Heart left ventricle (tissue), 16 donors: ENCODE results near the gene FAM240A. TPM values are rescaled to one million over a fixed set of nuclear protein-coding genes. Genes with fewer than 3 reads are reported as not detected.

ENCODE experiments used
- ATAC-seq, 4 donors: fragments of 200-7000 bp; cut with Tn5 transposase; one replicate each; pipeline ENCODE4 v1.9.1; 2020 to 2022; ENCODE audit warnings: moderate library complexity in 4 of 4, mild to moderate bottlenecking in 3 of 4, moderate number of reproducible peaks in 1 of 4
- DNase-seq, 5 donors: peaks; one replicate each; pipeline ENCODE4 v3.0.0-alpha.2; 2020
- H3K27ac ChIP-seq, 12 donors: fragments of 200-600 bp; sonication (generic) in 4 of 12; one replicate each; pipeline versions ENCODE4 v1.5.0 to v1.8.0; 2016 to 2022; ENCODE audit warnings: mild to moderate bottlenecking in 2 of 12
- H3K27me3 ChIP-seq, 9 donors: fragments of 200-600 bp; sonication (generic) in 2 of 9; one replicate each; pipeline versions ENCODE4 v1.5.1 to v1.8.0; 2016 to 2022; ENCODE audit warnings: mild to moderate bottlenecking in 3 of 9
- H3K36me3 ChIP-seq, 9 donors: fragments of 200-600 bp; sonication (generic) in 2 of 9; one replicate each; pipeline versions ENCODE4 v1.5.0 to v1.8.0; 2018 to 2022; ENCODE audit warnings: mild to moderate bottlenecking in 2 of 9
- H3K4me1 ChIP-seq, 12 donors: fragments of 200-600 bp; sonication (generic) in 4 of 12; one replicate each; pipeline versions ENCODE4 v1.5.0 to v1.8.0; 2016 to 2022; ENCODE audit warnings: mild to moderate bottlenecking in 3 of 12
- H3K4me3 ChIP-seq, 12 donors: fragments of 200-600 bp; sonication (generic) in 4 of 12; one replicate each; pipeline versions ENCODE4 v1.5.0 to v1.8.0; 2017 to 2022; ENCODE audit warnings: mild to moderate bottlenecking in 9 of 12, moderate library complexity in 4 of 12
- H3K9me3 ChIP-seq, 12 donors: fragments of 200-600 bp; sonication (generic) in 4 of 12; one replicate each; pipeline versions ENCODE4 v1.5.0 to v1.8.0; 2016 to 2022; ENCODE audit warnings: mild to moderate bottlenecking in 1 of 12
- POLR2A ChIP-seq, 2 donors: fragments of 450-650 bp; IDR thresholded peaks; one replicate each; pipeline ENCODE4 v1.6.1; 2017; ENCODE audit warnings: antibody characterized with exemption in 2 of 2, mild to moderate bottlenecking in 2 of 2, moderate library complexity in 2 of 2
- WGBS, 4 donors: extraction: QIAGEN DNeasy Blood & Tissue Kit in 2 of 4; methylation state at CpG; one replicate each; pipeline versions ENCODE4 v1.1.5 to v1.1.7; 2013 to 2018; 5-methylcytosine and 5-hydroxymethylcytosine counted together
- intact Hi-C, 10 donors: fragments of 100-400 bp; cut with DNase I; formaldehyde crosslinking; loops; one replicate each; pipeline versions ENCODE4 v1.11.1 to v1.14.2; 2022
- polyA plus RNA-seq, 2 donors: library from polyadenylated mRNA; stranded (reverse); fragments of 200-250 nt; gene quantifications; one replicate each; pipeline ENCODE4 v1.2.3, GENCODE V29; 2013
- total RNA-seq, 9 donors: library from RNA; depleted of rRNA in 2 of 9; stranded (reverse); fragments of >200 nt in 2 of 9; fragmentation: NEBNext Ultra II Directional in 3 of 9; extraction: Animal tissue kit (Norgen Biotek cat#: 25700) in 3 of 9; gene quantifications; one replicate each; pipeline versions ENCODE4 v1.1.0 to v1.2.4, GENCODE V29; 2016 to 2023
- TF ChIP-seq, protein P1 (sequence below), 12 donors: fragments of 200-600 bp; sonication (generic) in 4 of 12; IDR thresholded peaks; one replicate each; pipeline versions ENCODE4 v1.5.0 to v1.8.0; 2018 to 2022; ENCODE audit warnings: antibody characterized with exemption in 12 of 12, mild to moderate bottlenecking in 5 of 12
- donor health status: ischemic (EF 13 %, LVEDD 7.1; RV severe dilation, severe dysfunction).
- donor health status: healthy with polysubstance abuse.
- donor health status: DM: no; HTN: yes; CAD: no.
- donor health status: DM: no; HTN: no; CAD: no.
- donor health status: ischemic (EF 25% LVEDD 6.9; RV normal size, moderate dysfunction).
- donor health status: ischemic (EF 25% LVEDD 5.7; RV mildly dilated, moderate dysfunction).
- donor health status: healthy.
- donor health status: DM: yes; HTN: yes; CAD: no.
- donor health status: ischemic (EF 35%, LVEDD 5.7; RV mildly dilated, moderate dysfunction).
- donor health status: nonischemic (EF 11% LVEDD 7.7; RV severe dilation, severe dysfunction).
- donor health status: DM: yes; HTN: yes; CAD: no.
- donor health status: PGD.
- donor health status: ischemic (EF 29% LVEDD 5.4; RV normal size, mild dysfunction).
- donor health status: nonischemic (EF 23%, LVEDD 6.1; RV moderate dilation, normal function).

Gene FAM240A
- total and polyA plus RNA-seq, 11 donors = not detected

DNA sequence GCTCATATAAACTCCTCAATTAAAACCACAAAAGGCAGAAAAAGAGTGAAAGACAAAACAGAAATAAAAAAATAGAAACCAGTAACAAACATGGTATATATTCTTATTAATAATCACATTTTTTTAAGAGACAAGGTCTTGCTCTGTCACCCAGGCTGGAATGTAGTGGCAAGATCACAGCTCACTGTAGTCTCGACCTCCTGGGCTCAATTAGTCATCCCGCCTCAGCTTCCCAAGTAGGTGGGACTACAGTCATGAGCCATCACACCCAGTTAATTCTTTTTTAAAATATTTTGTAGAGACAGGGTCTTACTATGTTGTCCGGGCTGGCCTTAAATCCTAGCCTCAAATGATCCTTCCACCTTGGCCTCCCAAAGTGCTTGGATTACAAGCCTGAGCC is 37.1 kb downstream of the FAM240A start:
- 86 to 94% (median 90%) methylated on average over 3 of the region's 3 CpGs for WGBS, 4 donors
- ATAC-seq (no peak), DNase-seq (no peak)
- peaks cover 0 to 6% (median 0%) of the 10 kb centered on the region in 12 donors for H3K4me1 ChIP-seq
- no peaks in the 10 kb centered on the region for H3K36me3 ChIP-seq
- intact Hi-C loops = no loop called here
- H3K9me3 ChIP-seq = peaks cover 0 to 12% (median 0%) of the 10 kb centered on the region in 12 donors
- H3K4me3 ChIP-seq = no peak overlapping the region
- TF ChIP-seq POLR2A (IDR thresholded peaks at IDR 0.05) = no peak
- TF ChIP-seq, protein P1, sequence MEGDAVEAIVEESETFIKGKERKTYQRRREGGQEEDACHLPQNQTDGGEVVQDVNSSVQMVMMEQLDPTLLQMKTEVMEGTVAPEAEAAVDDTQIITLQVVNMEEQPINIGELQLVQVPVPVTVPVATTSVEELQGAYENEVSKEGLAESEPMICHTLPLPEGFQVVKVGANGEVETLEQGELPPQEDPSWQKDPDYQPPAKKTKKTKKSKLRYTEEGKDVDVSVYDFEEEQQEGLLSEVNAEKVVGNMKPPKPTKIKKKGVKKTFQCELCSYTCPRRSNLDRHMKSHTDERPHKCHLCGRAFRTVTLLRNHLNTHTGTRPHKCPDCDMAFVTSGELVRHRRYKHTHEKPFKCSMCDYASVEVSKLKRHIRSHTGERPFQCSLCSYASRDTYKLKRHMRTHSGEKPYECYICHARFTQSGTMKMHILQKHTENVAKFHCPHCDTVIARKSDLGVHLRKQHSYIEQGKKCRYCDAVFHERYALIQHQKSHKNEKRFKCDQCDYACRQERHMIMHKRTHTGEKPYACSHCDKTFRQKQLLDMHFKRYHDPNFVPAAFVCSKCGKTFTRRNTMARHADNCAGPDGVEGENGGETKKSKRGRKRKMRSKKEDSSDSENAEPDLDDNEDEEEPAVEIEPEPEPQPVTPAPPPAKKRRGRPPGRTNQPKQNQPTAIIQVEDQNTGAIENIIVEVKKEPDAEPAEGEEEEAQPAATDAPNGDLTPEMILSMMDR (IDR thresholded peaks at IDR 0.05) = no peak
- no peak overlapping the region for H3K27ac ChIP-seq
- no peaks in the 10 kb centered on the region for H3K27me3 ChIP-seq

DNA sequence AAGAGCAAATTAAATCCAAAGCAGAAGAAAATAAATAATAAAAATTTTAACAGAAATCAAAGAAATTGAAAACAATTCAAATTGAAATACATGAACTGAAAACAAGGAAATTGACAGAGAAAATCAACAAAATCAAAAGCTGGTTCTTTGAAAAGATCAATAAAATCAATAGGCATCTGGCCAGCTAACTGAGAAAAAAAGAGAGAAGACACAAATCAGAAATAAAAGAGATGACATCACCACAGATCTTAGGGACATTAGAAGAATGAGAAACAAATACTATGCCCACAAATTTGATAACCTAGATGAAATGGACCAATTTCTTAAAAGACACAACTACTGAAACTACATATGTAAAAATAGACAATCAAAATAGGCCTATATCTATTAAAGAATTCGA is 38.8 kb downstream of the FAM240A start:
- H3K27me3 ChIP-seq = no peaks in the 10 kb centered on the region
- H3K4me3 ChIP-seq = no peak overlapping the region
- TF ChIP-seq, protein P1 (IDR thresholded peaks at IDR 0.05) = no peak
- no peak for ATAC-seq
- H3K36me3 ChIP-seq = no peaks in the 10 kb centered on the region
- no peak overlapping the region for H3K27ac ChIP-seq
- H3K9me3 ChIP-seq = peaks cover 0 to 12% (median 0%) of the 10 kb centered on the region in 12 donors
- intact Hi-C loops = no loop called here
- WGBS, 4 donors = 50 to 77% (median 59%) methylated on average over 1 of the region's 1 CpG
- no peak for DNase-seq
- peaks cover 0 to 6% (median 0%) of the 10 kb centered on the region in 12 donors for H3K4me1 ChIP-seq

DNA sequence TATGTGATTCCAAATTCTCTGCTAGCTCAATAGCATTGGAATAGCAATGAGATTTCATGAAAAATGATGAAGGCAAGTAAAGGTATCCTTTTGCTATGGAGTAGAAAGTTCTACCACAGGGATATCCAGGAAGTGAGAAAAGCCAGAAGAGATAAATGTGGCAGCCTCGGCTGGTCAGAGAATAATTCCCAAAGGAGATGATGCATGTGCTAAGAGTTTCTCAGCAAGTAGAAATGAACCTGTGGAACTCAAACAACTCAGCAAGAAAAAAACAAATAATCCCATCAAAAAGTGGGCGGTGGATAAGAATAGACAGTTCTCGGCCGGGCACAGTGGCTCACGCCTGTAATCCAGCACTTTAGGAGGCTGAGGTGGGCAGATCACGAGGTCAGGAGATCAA is 42.9 kb downstream of the FAM240A start:
- no peak overlapping the region for H3K4me3 ChIP-seq
- intact Hi-C loops = no loop called here
- TF ChIP-seq POLR2A (IDR thresholded peaks at IDR 0.05) = no peak
- TF ChIP-seq, protein P1 (IDR thresholded peaks at IDR 0.05) = no peak
- peaks cover 0 to 12% (median 0%) of the 10 kb centered on the region in 12 donors for H3K9me3 ChIP-seq
- 58 to 71% (median 69%) methylated on average over 6 of the region's 6 CpGs for WGBS, 4 donors
- peaks cover 0 to 7% (median 2%) of the 10 kb centered on the region in 12 donors for H3K4me1 ChIP-seq
- no peak for DNase-seq
- no peaks in the 10 kb centered on the region for H3K27me3 ChIP-seq
- no peak for ATAC-seq
- H3K27ac ChIP-seq = no peak overlapping the region
- no peaks in the 10 kb centered on the region for H3K36me3 ChIP-seq

DNA sequence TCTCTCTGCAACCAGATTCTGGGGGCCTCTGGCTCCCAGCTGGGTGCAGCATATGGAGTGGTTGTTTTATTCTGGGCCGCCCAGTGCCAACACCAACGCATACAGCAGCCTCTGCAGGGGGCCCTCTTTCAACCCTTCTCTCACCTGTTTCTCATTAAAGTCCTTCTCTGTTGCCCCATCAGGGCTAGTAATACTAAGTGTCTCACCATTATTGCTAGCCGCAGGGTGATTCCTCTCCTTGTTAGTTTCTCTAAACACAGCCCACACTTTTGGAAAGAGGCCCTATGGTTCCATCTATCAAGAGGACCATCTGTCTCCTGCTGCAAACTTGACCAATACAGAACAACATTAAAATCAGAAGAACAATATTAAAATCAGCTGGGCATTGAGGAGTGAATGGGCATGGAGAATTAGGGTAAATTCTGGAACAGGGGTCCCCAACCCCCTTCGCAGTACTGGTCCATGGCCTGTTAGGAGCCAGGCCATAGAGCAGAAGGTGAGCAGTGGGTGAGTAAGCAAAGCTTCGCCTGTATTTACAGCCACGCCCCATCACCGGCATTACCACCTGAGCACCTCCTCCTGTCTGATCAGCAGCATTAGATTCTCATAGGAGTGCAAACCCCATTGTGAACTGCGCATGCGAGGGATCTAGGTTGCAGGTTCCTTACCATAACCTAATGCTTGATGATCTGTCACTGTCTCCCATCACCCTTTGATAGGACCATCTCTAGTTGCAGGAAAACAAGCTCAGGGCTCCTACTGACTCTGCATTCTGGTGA is 44.6 kb downstream of the FAM240A start:
- peaks cover 0 to 23% (median 9%) of the 10 kb centered on the region in 12 donors for H3K4me1 ChIP-seq
- no peaks in the 10 kb centered on the region for H3K36me3 ChIP-seq
- H3K4me3 ChIP-seq = no peak overlapping the region
- no peak overlapping the region for H3K27ac ChIP-seq
- ATAC-seq (no peak), DNase-seq (no peak)
- TF ChIP-seq, protein P1 (IDR thresholded peaks at IDR 0.05) = no peak
- no peak for TF ChIP-seq POLR2A (IDR thresholded peaks at IDR 0.05)
- peaks cover 0 to 5% (median 0%) of the 10 kb centered on the region in 12 donors for H3K9me3 ChIP-seq
- no peaks in the 10 kb centered on the region for H3K27me3 ChIP-seq
- WGBS, 4 donors = 89 to 92% (median 89%) methylated on average over 9 of the region's 9 CpGs
- intact Hi-C loops = no loop called here
